Vagina (tissue), 2 donors: ENCODE data around the gene HRH4.

Experiments
- CTCF ChIP-seq, 3 experiments: fragments of 450-650 bp in 2 of 3; fragments of 200-600 bp in 1 of 3; sonication (generic) in 1 of 3; IDR thresholded peaks; one replicate each; pipeline ENCODE4 v1.5.1; 2017 to 2019; ENCODE audit warnings: antibody characterized with exemption in 3 of 3, mild to moderate bottlenecking in 2 of 3, moderate library complexity in 2 of 3
- POLR2A ChIP-seq, 2 donors: fragments of 450-650 bp; IDR thresholded peaks; one replicate each; pipeline ENCODE4 v1.6.1; 2017; ENCODE audit warnings: antibody characterized with exemption in 2 of 2, mild to moderate bottlenecking in 2 of 2, moderate library complexity in 2 of 2
- POLR2AphosphoS5 ChIP-seq, 2 donors: sonication (generic); formaldehyde crosslinking; IDR thresholded peaks; one replicate each; pipeline ENCODE4 v1.9.0; 2017; ENCODE audit warnings: antibody characterized with exemption in 2 of 2, mild to moderate bottlenecking in 2 of 2, low read depth in 1 of 2; ENCODE audit not compliant: insufficient read depth in 1 of 2

- no peak for TF ChIP-seq POLR2A (IDR thresholded peaks at IDR 0.05)
- no peak for TF ChIP-seq CTCF (IDR thresholded peaks at IDR 0.05)
- TF ChIP-seq POLR2AphosphoS5 (IDR thresholded peaks at IDR 0.05; ENCODE audit: insufficient read depth in 1 of 2, low read depth in 1 of 2): no peak
Measured at GRCh38 chr18:24459772-24460171, 665 bp upstream of the HRH4 start.
